Stimulated activated CD4-positive, alpha-beta T cell treated with anti-CD3 and anti-CD28 coated beads, Interleukin-4, amount 100 ng/mL, for 1 hour (primary cell): ENCODE measurements around the gene AK8.
"Not testable (repeated sequence)": the region's sequence is repeated elsewhere in the genome, so short reads cannot be mapped to it uniquely, and the experiment has no call there.

Experiments used
- DNase-seq: peaks from one replicate; pipeline ENCODE4 v3.0.0-alpha.2; 2020

The AK8 gene

GRCh38 chr9:132740526-132741309 is 137.4 kb downstream of the AK8 start:
- DNase-seq: no peak

- no peak for DNase-seq
Measured at GRCh38 chr9:132739710-132740310, 138.3 kb downstream of the AK8 start.

- no peak for DNase-seq
Measured at GRCh38 chr9:132733260-132733815, 144.7 kb downstream of the AK8 start.

- DNase-seq: no peak
Measured at GRCh38 chr9:132732326-132733259, 145.5 kb downstream of the AK8 start.

GRCh38 chr9:132731230-132731629 is 146.9 kb downstream of the AK8 start:
- no peak for DNase-seq

GRCh38 chr9:132730054-132731033 is 147.7 kb downstream of the AK8 start:
- DNase-seq: no peak

GRCh38 chr9:132729235-132729890 is 148.7 kb downstream of the AK8 start:
- DNase-seq: no peak

- no peak for DNase-seq
Measured at GRCh38 chr9:132728497-132728896, 149.6 kb downstream of the AK8 start.

GRCh38 chr9:132728071-132728470 is 150.0 kb downstream of the AK8 start:
- no peak for DNase-seq

GRCh38 chr9:132726576-132727130 is 151.4 kb downstream of the AK8 start:
- DNase-seq: no peak

- DNase-seq: no peak
Measured at GRCh38 chr9:132725306-132725705, 152.8 kb downstream of the AK8 start.

GRCh38 chr9:132723809-132724208 is 154.3 kb downstream of the AK8 start:
- no peak for DNase-seq

- no peak for DNase-seq
Measured at GRCh38 chr9:132722564-132723065, 155.5 kb downstream of the AK8 start.

GRCh38 chr9:132721661-132722060 is 156.4 kb downstream of the AK8 start:
- DNase-seq: no peak

- DNase-seq: not testable (repeated sequence)
Measured at GRCh38 chr9:132718381-132718928, 159.6 kb downstream of the AK8 start.

- no peak for DNase-seq
Measured at GRCh38 chr9:132717326-132717945, 160.6 kb downstream of the AK8 start.

GRCh38 chr9:132716007-132716406 is 162.1 kb downstream of the AK8 start:
- no peak for DNase-seq

GRCh38 chr9:132712753-132713152 is 165.3 kb downstream of the AK8 start:
- no peak for DNase-seq

GRCh38 chr9:132711846-132712245 is 166.2 kb downstream of the AK8 start:
- no peak for DNase-seq

GRCh38 chr9:132711152-132711551 is 166.9 kb downstream of the AK8 start:
- not testable (repeated sequence) for DNase-seq
